Subcutaneous adipose tissue (tissue), 4 donors: Measurements from ENCODE around the gene SLC27A1. TPM values are rescaled to one million over a fixed set of nuclear protein-coding genes. Genes with fewer than 3 reads are reported as not detected.

Source experiments
- CTCF ChIP-seq: fragments of 450-650 bp; IDR thresholded peaks from one replicate; pipeline ENCODE4 v1.5.1; 2016; ENCODE audit warnings: low read depth, mild to moderate bottlenecking, control low read depth, antibody characterized with exemption, moderate library complexity
- total RNA-seq, 4 donors: library from RNA; depleted of rRNA; stranded (reverse); fragments of >200 nt; gene quantifications; one replicate each; pipeline ENCODE4 v1.1.0, GENCODE V29; 2016

The SLC27A1 gene
- total RNA-seq, 4 donors from 2014 or later: 15.0 to 66.5 (median 36.6) TPM

DNA sequence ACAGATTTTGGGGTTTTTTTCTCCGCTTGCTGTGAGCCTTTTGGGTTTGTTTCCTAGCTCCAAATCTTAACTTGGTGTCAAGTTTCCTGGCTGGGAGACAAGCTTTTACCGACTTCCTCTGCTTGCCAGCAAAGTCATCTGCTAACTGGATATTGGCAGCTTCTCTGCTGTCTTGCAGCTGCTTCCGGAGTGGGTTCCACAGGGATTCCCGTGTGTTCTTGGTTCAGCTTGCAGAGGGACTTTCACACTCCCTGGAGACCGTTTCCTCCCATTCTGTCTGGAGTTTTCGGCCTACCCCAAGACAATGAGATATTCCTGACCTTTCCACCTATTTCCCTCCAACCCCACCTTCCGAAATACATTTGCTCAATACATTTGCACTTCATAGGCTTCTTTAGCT lies 82.9 kb downstream of the SLC27A1 start:
- no peak for TF ChIP-seq CTCF

- no peak for TF ChIP-seq CTCF
Observed at GRCh38 chr19:17554968-17555479, 84.7 kb downstream of the SLC27A1 start.

- no peak for TF ChIP-seq CTCF
Observed at GRCh38 chr19:17555480-17555928, 85.2 kb downstream of the SLC27A1 start, which contains the start of gene COLGALT1. Gene COLGALT1, plus strand, starts transcription at chr19:17555649. Its CDS starts 65 bp downstream, at chr19:17555714.

Other genes with a start within 250 kb of the SLC27A1 start
- gene OCEL1, start 244.3 kb upstream of the SLC27A1 start, total RNA-seq: 10 to 100 TPM in 2 of 4 donors, 1 to 10 TPM in 2; 8.8 to 16.2 (median 12.0) TPM
- 10 to 100 TPM in 2 of 4 donors, 1 to 10 TPM in 2; 7.1 to 47.7 (median 10.7) TPM for gene NR2F6, start 224.6 kb upstream of the SLC27A1 start, total RNA-seq
- gene USHBP1, start 205.8 kb upstream of the SLC27A1 start, total RNA-seq: 10 to 100 TPM in 1 of 4 donors, 1 to 10 TPM in 3; 3.4 to 39.9 (median 4.8) TPM
- gene BABAM1, start 203.1 kb upstream of the SLC27A1 start, total RNA-seq: 10 to 100 TPM; 49.6 to 60.6 (median 54.7) TPM
- under 1 TPM in 2 of 4 donors, not detected in 2; 0.22 to 0.51 TPM for gene ANKLE1, start 188.6 kb upstream of the SLC27A1 start, total RNA-seq
- 10 to 100 TPM in 2 of 4 donors, 1 to 10 TPM in 2; 6.2 to 17.5 (median 12.1) TPM for gene ABHD8, start 167.1 kb upstream of the SLC27A1 start, total RNA-seq
- gene MRPL34, start 164.7 kb upstream of the SLC27A1 start, total RNA-seq: 100 to 1,000 TPM; 117 to 211 (median 135) TPM
- gene DDA1, start 161.0 kb upstream of the SLC27A1 start, total RNA-seq: 10 to 100 TPM in 2 of 4 donors, 1 to 10 TPM in 2; 4.6 to 23.5 (median 9.5) TPM
- 10 to 100 TPM in 1 of 4 donors, 1 to 10 TPM in 3; 5.4 to 30.3 (median 7.5) TPM for gene ANO8, start 135.7 kb upstream of the SLC27A1 start, total RNA-seq
- gene GTPBP3, start 133.0 kb upstream of the SLC27A1 start, total RNA-seq: 10 to 100 TPM in 3 of 4 donors, 1 to 10 TPM in 1; 8.6 to 32.2 (median 14.6) TPM
- gene PLVAP, start 93.2 kb upstream of the SLC27A1 start, total RNA-seq: 100 to 1,000 TPM in 1 of 4 donors, 10 to 100 TPM in 3; 22.6 to 220 (median 82.6) TPM
- gene CCDC194, start 76.3 kb upstream of the SLC27A1 start, total RNA-seq: not detected
- gene BST2, start 64.9 kb upstream of the SLC27A1 start, total RNA-seq: 100 to 1,000 TPM in 2 of 4 donors, 10 to 100 TPM in 2; 61.5 to 153 (median 92.1) TPM
- gene MVB12A, start 50.5 kb upstream of the SLC27A1 start, total RNA-seq: 10 to 100 TPM; 45.6 to 61.7 (median 54.3) TPM
- under 1 TPM in 3 of 4 donors, not detected in 1; 0.34 to 0.66 (median 0.49) TPM for gene TMEM221, start 21.9 kb upstream of the SLC27A1 start, total RNA-seq
- gene NXNL1, start 9.6 kb upstream of the SLC27A1 start, total RNA-seq: 1 to 10 TPM in 2 of 4 donors, not detected in 2; 1.3 to 2.1 TPM
- 100 to 1,000 TPM in 1 of 4 donors, 10 to 100 TPM in 3; 43.7 to 107 (median 65.2) TPM for gene PGLS, start 41.1 kb downstream of the SLC27A1 start, total RNA-seq
- 100 to 1,000 TPM in 1 of 4 donors, 10 to 100 TPM in 3; 58.2 to 118 (median 94.5) TPM for gene COLGALT1, start 85.1 kb downstream of the SLC27A1 start, total RNA-seq
- gene UNC13A, start 217.8 kb downstream of the SLC27A1 start, total RNA-seq: not detected
- 10 to 100 TPM; 14.1 to 23.2 (median 16.5) TPM for gene MAP1S, start 249.0 kb downstream of the SLC27A1 start, total RNA-seq